Measurements from ENCODE around the gene GRM4. TPM values are rescaled to one million over a fixed set of nuclear protein-coding genes. Genes with fewer than 3 reads are reported as not detected.

GRM4 gene
- total and polyA plus RNA-seq, 9 of the 15 experiments (the other 6 are each of a cell fraction or from before 2014, with no cell fraction given), result 0.18 TPM; not detected in 8

- no peaks in the 10 kb centered on the region for H3K9me3 ChIP-seq (replicated peaks; ENCODE audit: control insufficient read depth, insufficient read depth, low read depth, low read length)
- intact Hi-C loops (cut with micrococcal nuclease), result no loop called here
- no peaks in the 10 kb centered on the region for H3K36me3 ChIP-seq (ENCODE audit: control insufficient read depth, insufficient read depth, low read length)
- H3K4me3 ChIP-seq, result no peak overlapping the region
- H3K27me3 ChIP-seq (ENCODE audit: control insufficient read depth in 2 of 2, insufficient read depth in 2 of 2, low read length in 2 of 2), result peaks cover 20 to 81% of the 10 kb centered on the region in 2 experiments; a peak in 4 of 5 replicates
- in situ Hi-C loops (cut with MboI), result no loop called here
- no peaks in the 10 kb centered on the region for H3K9me1 ChIP-seq (ENCODE audit: control insufficient read depth, insufficient read depth, low read length)
- FAIRE-seq, result no peak
- ChIA-PET CTCF (ENCODE audit: low intra/inter-chr PET ratio) (no interaction called here), POLR2A (interaction anchor here (1.2 kb wide), 1 partner anchor 25 kb away, joined by 3 read pairs; no protein-coding TSS in a partner anchor)
- peak overlapping the region in 1 of 2 experiments; percentile 60; a peak in 2 of 4 replicates for H3K9ac ChIP-seq (ENCODE audit: insufficient read depth in 1 of 2, low read depth in 2 of 2, low read length in 2 of 2)
- no peak overlapping the region for H3K27ac ChIP-seq (ENCODE audit: extremely low read depth, low read depth, low read length)
- 4% methylated on average over 21 of the region's 21 CpGs for WGBS (ENCODE audit: insufficient coverage, low coverage, missing lambda C conversion rate)
- TF ChIP-seq CHD4 (IDR thresholded peaks at IDR 0.05; ENCODE audit: insufficient read depth, insufficient replicate concordance, low read depth, low read length, poor library complexity, severe bottlenecking) (no peak), ATF6 (CRISPR knock-in tag; IDR thresholded peaks at IDR 0.05) (no peak), RFX7 (CRISPR knock-in tag; IDR thresholded peaks at IDR 0.05) (no peak), POLR2B (IDR thresholded peaks at IDR 0.05; ENCODE audit: low read depth, partially characterized antibody) (no peak), HES1 (IDR thresholded peaks at IDR 0.05; ENCODE audit: low read depth) (no peak), ZNF146 (CRISPR knock-in tag; IDR thresholded peaks at IDR 0.05; ENCODE audit: unreplicated experiment) (no peak), CEBPG (CRISPR knock-in tag; IDR thresholded peaks at IDR 0.05) (no peak), CEBPG (tag; conservative IDR thresholded peaks at IDR 0.05 in 1 of 2, IDR thresholded peaks at IDR 0.05 in 1 of 2) (no peak), NELFE (IDR thresholded peaks at IDR 0.05; ENCODE audit: insufficient read depth, insufficient read length) (no peak), RAD21 (CRISPR knock-in tag; conservative IDR thresholded peaks at IDR 0.05 in 1 of 2, IDR thresholded peaks at IDR 0.05 in 1 of 2) (no peak), CXXC5 (CRISPR knock-in tag; IDR thresholded peaks at IDR 0.05) (no peak), ZNF75A (CRISPR knock-in tag; IDR thresholded peaks at IDR 0.05) (no peak), EWSR1 (IDR thresholded peaks at IDR 0.05; ENCODE audit: borderline replicate concordance, low read depth, partially characterized antibody) (no peak), ZKSCAN8 (CRISPR knock-in tag; IDR thresholded peaks at IDR 0.05) (no peak), HDAC8 (tag; IDR thresholded peaks at IDR 0.05) (no peak), TAL1 (IDR thresholded peaks at IDR 0.05) (no peak)
- TF ChIP-seq, protein P1, sequence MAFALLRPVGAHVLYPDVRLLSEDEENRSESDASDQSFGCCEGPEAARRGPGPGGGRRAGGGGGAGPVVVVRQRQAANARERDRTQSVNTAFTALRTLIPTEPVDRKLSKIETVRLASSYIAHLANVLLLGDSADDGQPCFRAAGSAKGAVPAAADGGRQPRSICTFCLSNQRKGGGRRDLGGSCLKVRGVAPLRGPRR (CRISPR knock-in tag; IDR thresholded peaks at IDR 0.05), result no peak
- H3K79me2 ChIP-seq (ENCODE audit: control insufficient read depth, insufficient read depth, low read length), result no peaks in the 10 kb centered on the region
- 0 out of 2 replicates have a peak, but pooled peaks cover 4% of the 10 kb centered on the region for H4K20me1 ChIP-seq (replicated peaks; ENCODE audit: control insufficient read depth, insufficient read depth, low read length)
- DNase-seq (ENCODE audit: extremely low read depth in 1 of 4, low spot score in 3 of 4), result no peak
- no TSS peak for BruUV-seq (replicated peaks)
- H3K4me2 ChIP-seq (ENCODE audit: insufficient read depth, low read length), result no peak overlapping the region
- no peak for ATAC-seq
- H3K4me1 ChIP-seq (replicated peaks in 1 of 2; ENCODE audit: control insufficient read depth in 2 of 2, insufficient read depth in 2 of 2, low read length in 2 of 2), result peaks cover 0 to 19% of the 10 kb centered on the region in 2 experiments; a peak in 2 of 5 replicates
- H2AFZ ChIP-seq (ENCODE audit: low read depth, low read length), result no peak overlapping the region
Observed at GRCh38 chr6:33984466-33985312, 161.2 kb downstream of the GRM4 start.
